K562 (cell line): ENCODE measurements around the gene KCNH2. TPM values are rescaled to one million over a fixed set of nuclear protein-coding genes. Genes with fewer than 3 reads are reported as not detected.

ENCODE experiments used
- ARID3B ChIP-seq: fragments of 250-450 bp; sonication (Bioruptor Pico); IDR thresholded peaks from 2 replicates; pipeline ENCODE4 v1.4.0; 2020; ENCODE audit warnings: borderline replicate concordance
- CREB3L1 ChIP-seq: fragments of 450-650 bp; IDR thresholded peaks from 2 replicates; pipeline ENCODE4 v1.6.1; 2014; ENCODE audit warnings: low read depth, mild to moderate bottlenecking, moderate library complexity, borderline replicate concordance
- ELF2 ChIP-seq: fragments of 250-450 bp; sonication (Bioruptor Pico); IDR thresholded peaks from 2 replicates; pipeline ENCODE4 v1.5.0; 2021; ENCODE audit warnings: mild to moderate bottlenecking
- ILK ChIP-seq: fragments of 450-650 bp; IDR thresholded peaks from 2 replicates; pipeline ENCODE4 v1.6.1; 2016; ENCODE audit warnings: missing genetic modification characterization, low read depth, mild to moderate bottlenecking, missing compliant biosample characterization, moderate library complexity, borderline replicate concordance
- JUN ChIP-seq, 2 experiments: sonication (generic) in 1 of 2; formaldehyde crosslinking in 1 of 2; IDR thresholded peaks; 2 replicates each; pipeline versions ENCODE4 v1.6.1 to v1.8.0; 2012 to 2022; ENCODE audit warnings: borderline replicate concordance in 2 of 2, mild to moderate bottlenecking in 2 of 2, improper control_type of control experiment in 1 of 2, low read depth in 1 of 2, low read length in 1 of 2, missing genetic modification reagents in 1 of 2
- NKRF ChIP-seq: fragments of 450-650 bp; IDR thresholded peaks from 2 replicates; pipeline ENCODE4 v1.6.1; 2016; ENCODE audit warnings: borderline replicate concordance
- PCBP2 ChIP-seq: fragments of 200-400 bp; formaldehyde crosslinking; IDR thresholded peaks from 2 replicates; pipeline ENCODE4 v1.6.1; 2018; ENCODE audit warnings: low read length, low read depth, mild to moderate bottlenecking, moderate library complexity; ENCODE audit not compliant: poor library complexity, severe bottlenecking
- PHB ChIP-seq: fragments of 250-450 bp; sonication (Bioruptor Pico); IDR thresholded peaks from 2 replicates; pipeline ENCODE4 v1.5.0; 2021
- PRMT5 ChIP-seq: sonication (generic); formaldehyde crosslinking; IDR thresholded peaks from 2 replicates; pipeline ENCODE4 v1.5.0; 2020; ENCODE audit warnings: missing genetic modification reagents
- RBM17 ChIP-seq: fragments of 200-400 bp; formaldehyde crosslinking; IDR thresholded peaks from 2 replicates; pipeline ENCODE4 v1.6.1; 2017; ENCODE audit warnings: low read depth, mild to moderate bottlenecking, low read length, borderline replicate concordance
- RBM34 ChIP-seq: fragments of 200-400 bp; formaldehyde crosslinking; IDR thresholded peaks from 2 replicates; pipeline ENCODE4 v1.6.1; 2018; ENCODE audit warnings: low read length, borderline replicate concordance; ENCODE audit not compliant: insufficient read depth
- STAG1 ChIP-seq: sonication (generic); formaldehyde crosslinking; IDR thresholded peaks from 2 replicates; pipeline ENCODE4 v1.5.0; 2020; ENCODE audit warnings: missing genetic modification reagents, borderline replicate concordance
- TCF15 ChIP-seq: fragments of 250-450 bp; sonication (Bioruptor Pico); IDR thresholded peaks from 2 replicates; pipeline ENCODE4 v1.8.0; 2022; ENCODE audit warnings: moderate library complexity, mild to moderate bottlenecking, inconsistent platforms
- TEAD2 ChIP-seq: fragments of 450-650 bp; IDR thresholded peaks from 2 replicates; pipeline ENCODE4 v1.6.1; 2016; ENCODE audit warnings: missing genetic modification characterization, control low read depth, missing compliant biosample characterization
- TRIM25 ChIP-seq: fragments of 450-650 bp; IDR thresholded peaks from 2 replicates; pipeline ENCODE4 v1.7.0; 2016; ENCODE audit warnings: borderline replicate concordance
- ZNF124 ChIP-seq: sonication (generic); formaldehyde crosslinking; IDR thresholded peaks from 2 replicates; pipeline ENCODE4 v1.8.1; 2022; ENCODE audit warnings: missing genetic modification reagents
- ZNF282 ChIP-seq: sonication (generic); formaldehyde crosslinking; IDR thresholded peaks from 2 replicates; pipeline ENCODE4 v1.8.1; 2023; ENCODE audit warnings: missing genetic modification reagents
- ZNF561 ChIP-seq: fragments of 450-650 bp; formaldehyde crosslinking; conservative IDR thresholded peaks from 2 replicates; pipeline ENCODE4 v1.4.0; 2020; ENCODE audit warnings: mild to moderate bottlenecking, moderate library complexity
- polyA plus RNA-seq, 8 experiments: library from polyadenylated mRNA; depleted of rRNA in 4 of 8; stranded (reverse) in 5 of 8; unstranded in 3 of 8; fragments of >200 nt; fragmentation: Nextera tagmentation in 2 of 8; fragmentation: Illumina TruSeq in 1 of 8; extraction: Ambion mirVana in 2 of 8; extraction: Trizol in 1 of 8; gene quantifications; 2 replicates each; pipeline versions ENCODE4 v1.2.1 to v1.2.3, GENCODE V29; 2011 to 2014; ENCODE audit warnings: inconsistent platforms in 1 of 8, missing spikeins in 1 of 8
- total RNA-seq, 7 experiments: library from RNA; depleted of rRNA in 6 of 7; stranded (reverse); fragments of >200 nt in 6 of 7; fragmentation: Illumina TruSeq in 2 of 7; extraction: Trizol in 2 of 7; gene quantifications; 2 replicates each; pipeline versions ENCODE4 v1.2.1 to v1.2.3, GENCODE V29; 2011 to 2021; ENCODE audit warnings: low replicate concordance in 1 of 7

The KCNH2 gene
- total and polyA plus RNA-seq, 9 of the 15 experiments (the other 6 are each of a cell fraction or from before 2014, with no cell fraction given), result 18.1 to 368 (median 218) TPM

- peak; percentile 76; the same call in 1 of the 2 replicates for TF ChIP-seq ARID3B (CRISPR knock-in tag)
- TF ChIP-seq NKRF, result peak; percentile 69
- no peak for TF ChIP-seq ZNF282 (CRISPR knock-in tag)
- TF ChIP-seq TCF15 (CRISPR knock-in tag), result peak; percentile 90; the same call in 1 of the 2 replicates
- TF ChIP-seq JUN (IDR thresholded peaks at IDR 0.05; ENCODE audit: borderline replicate concordance, low read depth, low read length), result peak; percentile 76; the same call in 1 of the 2 replicates
- 0 out of 2 replicates have a peak, but pooled peaks have one; percentile 35 for TF ChIP-seq JUN (CRISPR knock-in tag; IDR thresholded peaks at IDR 0.05; ENCODE audit: borderline replicate concordance)
- TF ChIP-seq TRIM25, result no peak
- TF ChIP-seq RBM17, result no peak
- no peak for TF ChIP-seq ZNF124 (CRISPR knock-in tag)
- TF ChIP-seq ELF2 (CRISPR knock-in tag), result 0 out of 2 replicates have a peak, but pooled peaks have one; percentile 26
- TF ChIP-seq PRMT5 (CRISPR knock-in tag), result no peak
- TF ChIP-seq PCBP2, result no peak
- no peak; the same call in 1 of the 2 replicates for TF ChIP-seq PHB (CRISPR knock-in tag)
- TF ChIP-seq CREB3L1, result peak; percentile 52; the same call in 1 of the 2 replicates
- TF ChIP-seq ILK, result no peak
- TF ChIP-seq STAG1 (CRISPR knock-in tag), result no peak
- TF ChIP-seq RBM34, result no peak
- TF ChIP-seq TEAD2 (tag), result peak; percentile 89
- no peak; the same call in 1 of the 2 replicates for TF ChIP-seq ZNF561
Measured at GRCh38 chr7:150959739-150960734, 18.1 kb downstream of the KCNH2 start (continued).
